ENCODE measurements around the gene DOCK4. TPM values are rescaled to one million over a fixed set of nuclear protein-coding genes. Genes with fewer than 3 reads are reported as not detected.

DOCK4 gene
- total RNA-seq, 1 experiment from 2014 or later = 4.9 TPM

DNA sequence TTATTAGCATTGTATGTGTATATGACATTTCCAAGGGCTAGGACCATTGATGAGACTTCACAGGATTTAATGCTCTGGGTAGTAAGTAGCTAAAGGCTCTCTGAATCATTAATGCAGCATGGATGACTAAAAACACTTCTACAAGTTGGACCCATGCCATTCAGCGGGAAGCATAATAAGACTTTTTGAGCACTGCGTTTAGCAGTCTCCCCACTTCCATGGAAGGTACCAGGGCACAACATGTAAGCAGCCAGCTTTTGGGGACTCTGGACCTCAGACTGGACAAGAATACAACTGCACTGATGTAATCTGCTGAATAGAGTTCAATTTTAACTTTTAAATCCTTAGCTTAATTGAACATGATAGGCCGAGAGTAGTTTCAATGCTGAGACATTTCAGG is 452.2 kb downstream of the DOCK4 start:
- H3K27ac Mint-ChIP-seq = no peak overlapping the region
- no peak overlapping the region for H3K56ac ChIP-seq (ENCODE audit: insufficient read length, low read depth, low read length)
- no peak overlapping the region for H3T11ph ChIP-seq (ENCODE audit: low read length)
- H2BK12ac ChIP-seq (ENCODE audit: insufficient read length, low read depth, low read length) = no peak overlapping the region
- H2AFZ ChIP-seq (ENCODE audit: low read length) = no peak overlapping the region
- no peak overlapping the region for H2BK5ac ChIP-seq (ENCODE audit: insufficient read length, low read length)
- no peak overlapping the region for H4K5ac ChIP-seq (ENCODE audit: insufficient read length, low read depth, low read length)
- no peak overlapping the region for H4K8ac ChIP-seq (replicated peaks; ENCODE audit: insufficient read length, low read depth, low read length)
- H2BK120ac ChIP-seq (ENCODE audit: low read depth, low read length, poor library complexity, severe bottlenecking) = no peak overlapping the region
- no peak for TF ChIP-seq CTCF (conservative IDR thresholded peaks at IDR 0.05)
- H3K14ac ChIP-seq (ENCODE audit: insufficient read depth, low read length) = no peak overlapping the region
- no peaks in the 10 kb centered on the region for H3K23me2 ChIP-seq (ENCODE audit: insufficient read length, low read depth, low read length, poor library complexity, severe bottlenecking)
- no CpG with 5 or more reads among the region's 3 CpGs for WGBS (ENCODE audit: extremely low coverage, insufficient read length, low lambda C conversion rate)
- H3K27me3 ChIP-seq (ENCODE audit: insufficient read depth, low read length) = no peaks in the 10 kb centered on the region
- no peak overlapping the region for H2BK20ac ChIP-seq (ENCODE audit: low read depth, low read length, poor library complexity, severe bottlenecking)
- no peak overlapping the region for H3K4ac ChIP-seq (ENCODE audit: low read depth, low read length)
- no peak overlapping the region for H3K4me2 ChIP-seq (ENCODE audit: insufficient read depth, insufficient read length, low read length)
- H3K18ac ChIP-seq (ENCODE audit: insufficient read length, low read depth, low read length) = no peak overlapping the region
- no peak overlapping the region for H3K27ac ChIP-seq (ENCODE audit: insufficient read length, low read depth, low read length)
- H3K4me1 ChIP-seq (ENCODE audit: insufficient read depth, low read length) = no peaks in the 10 kb centered on the region
- DNase-seq = no peak
- H3K23ac ChIP-seq (ENCODE audit: insufficient read length, low read depth, low read length) = no peak overlapping the region
- H2AK5ac ChIP-seq (ENCODE audit: insufficient read length, low read length) = no peak overlapping the region
- H3K4me3 Mint-ChIP-seq = no peak overlapping the region
- H4K20me1 ChIP-seq (ENCODE audit: control insufficient read depth, insufficient read depth, insufficient read length) = no peaks in the 10 kb centered on the region
- H3K9me3 Mint-ChIP-seq = no peaks in the 10 kb centered on the region
- peaks cover 0 to 15% (median 3%) of the 10 kb centered on the region in 3 experiments; a peak in 3 of 7 replicates for H3K36me3 Mint-ChIP-seq (ENCODE audit: insufficient read depth in 1 of 3, low read depth in 3 of 3)
- no peak overlapping the region for H2BK15ac ChIP-seq (ENCODE audit: low read depth, low read length)
- H3K79me2 ChIP-seq (ENCODE audit: insufficient read depth, low read length) = no peaks in the 10 kb centered on the region
- H3K27me3 Mint-ChIP-seq (ENCODE audit: low read depth) = peaks cover 4% of the 10 kb centered on the region; the same call in 1 of the 2 replicates
- H3K79me1 ChIP-seq (ENCODE audit: insufficient read depth, low read depth, low read length, poor library complexity, severe bottlenecking) = no peaks in the 10 kb centered on the region
- peaks cover 13 to 17% of the 10 kb centered on the region in 2 experiments for H3K4me1 Mint-ChIP-seq
- no peaks in the 10 kb centered on the region for H3K9me3 ChIP-seq (ENCODE audit: control insufficient read depth, low read depth, low read length)
- no peak overlapping the region for H4K91ac ChIP-seq (ENCODE audit: insufficient read length, low read depth, low read length)
- no peak overlapping the region for H3K9ac ChIP-seq (ENCODE audit: extremely low read depth, insufficient read length, low read length)
